ENCODE results near the gene PTPRD. TPM values are rescaled to one million over a fixed set of nuclear protein-coding genes. Genes with fewer than 3 reads are reported as not detected.

Gene PTPRD
- total and polyA plus RNA-seq, 2 donors (not counting 1 experiment from before 2014, with no cell fraction given), result 0.35 to 4.8 TPM

DNA sequence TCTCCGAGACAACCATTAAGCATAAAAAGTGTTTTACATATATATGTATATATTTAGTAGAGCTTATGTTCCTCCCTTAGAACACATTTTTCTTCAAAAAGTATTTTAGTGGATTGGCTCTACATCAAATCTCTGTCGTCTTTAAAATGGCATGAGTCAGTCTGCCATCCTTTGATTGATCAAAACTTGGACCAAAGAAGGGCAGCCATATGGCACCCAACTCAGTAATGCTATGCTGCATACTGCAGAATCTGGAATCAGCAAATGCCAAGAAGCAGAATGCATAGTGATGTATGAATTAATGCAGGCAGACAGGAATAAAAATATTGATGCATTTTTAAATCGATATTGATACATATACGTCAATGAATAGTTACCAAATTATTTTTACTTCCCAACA, 1074.4 kb downstream of the PTPRD start:
- H3K4me3 ChIP-seq (replicated peaks in 1 of 4; ENCODE audit: control extremely low read depth in 1 of 4, insufficient read depth in 1 of 4, low read depth in 3 of 4, low read length in 4 of 4), result no peak overlapping the region
- H4K20me1 ChIP-seq (ENCODE audit: control insufficient read depth, extremely low read depth, insufficient read depth, low read length), result no peaks in the 10 kb centered on the region
- no peaks in the 10 kb centered on the region for H3K4me1 ChIP-seq (ENCODE audit: control insufficient read depth, extremely low read depth, insufficient read depth, low read length)
- H3K4me2 ChIP-seq (ENCODE audit: extremely low read depth, insufficient read depth, low read length), result no peak overlapping the region
- H3K27me3 ChIP-seq (ENCODE audit: control insufficient read depth, insufficient read depth, low read length), result no peaks in the 10 kb centered on the region
- H3K36me3 ChIP-seq (ENCODE audit: control insufficient read depth, insufficient read depth, low read length), result no peaks in the 10 kb centered on the region
- DNase-seq (ENCODE audit: low read depth in 2 of 2), result no peak
- no peak overlapping the region for H3K9ac ChIP-seq (ENCODE audit: insufficient read depth, low read length)
- TF ChIP-seq, protein P1, sequence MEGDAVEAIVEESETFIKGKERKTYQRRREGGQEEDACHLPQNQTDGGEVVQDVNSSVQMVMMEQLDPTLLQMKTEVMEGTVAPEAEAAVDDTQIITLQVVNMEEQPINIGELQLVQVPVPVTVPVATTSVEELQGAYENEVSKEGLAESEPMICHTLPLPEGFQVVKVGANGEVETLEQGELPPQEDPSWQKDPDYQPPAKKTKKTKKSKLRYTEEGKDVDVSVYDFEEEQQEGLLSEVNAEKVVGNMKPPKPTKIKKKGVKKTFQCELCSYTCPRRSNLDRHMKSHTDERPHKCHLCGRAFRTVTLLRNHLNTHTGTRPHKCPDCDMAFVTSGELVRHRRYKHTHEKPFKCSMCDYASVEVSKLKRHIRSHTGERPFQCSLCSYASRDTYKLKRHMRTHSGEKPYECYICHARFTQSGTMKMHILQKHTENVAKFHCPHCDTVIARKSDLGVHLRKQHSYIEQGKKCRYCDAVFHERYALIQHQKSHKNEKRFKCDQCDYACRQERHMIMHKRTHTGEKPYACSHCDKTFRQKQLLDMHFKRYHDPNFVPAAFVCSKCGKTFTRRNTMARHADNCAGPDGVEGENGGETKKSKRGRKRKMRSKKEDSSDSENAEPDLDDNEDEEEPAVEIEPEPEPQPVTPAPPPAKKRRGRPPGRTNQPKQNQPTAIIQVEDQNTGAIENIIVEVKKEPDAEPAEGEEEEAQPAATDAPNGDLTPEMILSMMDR (conservative IDR thresholded peaks at IDR 0.05 in 1 of 2, IDR thresholded peaks at IDR 0.05 in 1 of 2; ENCODE audit: low read depth in 1 of 2, low read length in 2 of 2), result no peak
- no peak for TF ChIP-seq EZH2 (IDR thresholded peaks at IDR 0.05; ENCODE audit: low read length, missing control alignments)
- H3K79me2 ChIP-seq (ENCODE audit: control insufficient read depth, insufficient read depth, low read length), result no peaks in the 10 kb centered on the region
- no peak overlapping the region for H2AFZ ChIP-seq (ENCODE audit: low read length)
- H3K9me3 ChIP-seq (ENCODE audit: control insufficient read depth, insufficient read depth, low read depth, low read length), result no peaks in the 10 kb centered on the region
- no peak overlapping the region for H3K27ac ChIP-seq (ENCODE audit: insufficient read depth, low read length)

DNA sequence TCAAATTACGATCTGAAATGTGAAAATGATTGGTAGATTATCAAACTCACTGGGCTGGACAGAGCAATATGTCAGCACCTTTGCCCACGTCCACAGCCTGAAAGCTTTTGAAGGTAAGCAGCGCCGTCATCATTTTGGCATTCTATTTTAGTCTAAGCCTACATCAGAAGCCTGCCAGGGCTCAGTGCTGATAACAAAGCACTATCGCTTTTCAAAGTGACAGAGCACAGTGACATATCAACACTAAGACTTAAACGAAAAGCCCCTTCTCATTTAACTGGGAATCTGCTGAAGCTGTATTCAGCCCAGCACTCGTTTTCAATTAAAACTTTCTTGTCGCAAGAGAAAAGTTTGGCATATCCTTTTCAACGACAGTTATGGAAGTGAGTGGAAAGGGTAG, 1076.3 kb downstream of the PTPRD start:
- H2AFZ ChIP-seq (ENCODE audit: low read length), result no peak overlapping the region
- H3K4me2 ChIP-seq (ENCODE audit: extremely low read depth, insufficient read depth, low read length), result no peak overlapping the region
- no peak for TF ChIP-seq EZH2 (IDR thresholded peaks at IDR 0.05; ENCODE audit: low read length, missing control alignments)
- TF ChIP-seq, protein P1 (conservative IDR thresholded peaks at IDR 0.05 in 1 of 2, IDR thresholded peaks at IDR 0.05 in 1 of 2; ENCODE audit: low read depth in 1 of 2, low read length in 2 of 2), result no peak

DNA sequence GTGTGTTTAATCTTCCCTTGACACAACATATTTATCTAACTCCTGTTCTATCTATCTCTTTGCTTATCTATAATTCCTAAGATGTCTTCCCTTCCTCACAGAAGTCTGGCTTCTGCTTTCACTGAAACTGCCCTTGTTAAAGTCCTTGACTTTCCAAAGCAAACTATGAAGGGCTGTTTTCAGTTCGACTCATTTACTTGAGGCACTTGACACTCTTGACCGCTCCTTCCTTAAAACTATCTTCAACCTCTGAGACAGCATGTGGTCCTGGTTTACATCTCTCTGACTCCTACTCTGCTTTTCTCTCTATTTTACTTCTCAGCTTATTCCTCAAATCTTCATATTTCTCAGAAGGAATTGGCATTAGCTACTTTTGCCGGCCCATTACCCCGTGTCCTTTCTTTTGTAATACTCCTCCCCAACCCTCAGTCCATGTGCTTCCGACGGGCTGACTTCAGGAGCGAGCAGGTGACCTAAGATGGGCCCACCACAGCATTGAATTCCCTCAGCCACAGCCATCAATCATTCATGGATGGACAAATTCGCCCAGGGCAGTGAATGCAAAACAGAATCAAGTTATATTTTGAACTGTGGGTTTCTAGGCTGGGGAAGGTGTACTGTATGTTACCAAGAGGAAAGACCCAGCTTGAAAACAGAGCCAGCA, 1089.2 kb downstream of the PTPRD start:
- no peaks in the 10 kb centered on the region for H3K9me3 ChIP-seq (ENCODE audit: control insufficient read depth, insufficient read depth, low read depth, low read length)
- no peak overlapping the region for H3K4me2 ChIP-seq (ENCODE audit: extremely low read depth, insufficient read depth, low read length)
- no peaks in the 10 kb centered on the region for H3K36me3 ChIP-seq (ENCODE audit: control insufficient read depth, insufficient read depth, low read length)
- H3K4me3 ChIP-seq (replicated peaks in 1 of 4; ENCODE audit: control extremely low read depth in 1 of 4, insufficient read depth in 1 of 4, low read depth in 3 of 4, low read length in 4 of 4), result no peak overlapping the region
- H3K79me2 ChIP-seq (ENCODE audit: control insufficient read depth, insufficient read depth, low read length), result no peaks in the 10 kb centered on the region
- H2AFZ ChIP-seq (ENCODE audit: low read length), result no peak overlapping the region
- TF ChIP-seq EZH2 (IDR thresholded peaks at IDR 0.05; ENCODE audit: low read length, missing control alignments), result no peak
- TF ChIP-seq, protein P1 (conservative IDR thresholded peaks at IDR 0.05 in 1 of 2, IDR thresholded peaks at IDR 0.05 in 1 of 2; ENCODE audit: low read depth in 1 of 2, low read length in 2 of 2), result no peak
- no peak overlapping the region for H3K27ac ChIP-seq (ENCODE audit: insufficient read depth, low read length)
- H3K9ac ChIP-seq (ENCODE audit: insufficient read depth, low read length), result no peak overlapping the region
- H4K20me1 ChIP-seq (ENCODE audit: control insufficient read depth, extremely low read depth, insufficient read depth, low read length), result no peaks in the 10 kb centered on the region
- DNase-seq (ENCODE audit: low read depth in 2 of 2), result no peak
- no peaks in the 10 kb centered on the region for H3K27me3 ChIP-seq (ENCODE audit: control insufficient read depth, insufficient read depth, low read length)
- no peaks in the 10 kb centered on the region for H3K4me1 ChIP-seq (ENCODE audit: control insufficient read depth, extremely low read depth, insufficient read depth, low read length)

More for the DNA sequence above, 1076.3 kb downstream of the PTPRD start:
- no peaks in the 10 kb centered on the region for H3K27me3 ChIP-seq (ENCODE audit: control insufficient read depth, insufficient read depth, low read length)
- H3K9ac ChIP-seq (ENCODE audit: insufficient read depth, low read length), result no peak overlapping the region
- no peak overlapping the region for H3K27ac ChIP-seq (ENCODE audit: insufficient read depth, low read length)
- H3K9me3 ChIP-seq (ENCODE audit: control insufficient read depth, insufficient read depth, low read depth, low read length), result no peaks in the 10 kb centered on the region
- no peak for DNase-seq (ENCODE audit: low read depth in 2 of 2)
- H3K4me1 ChIP-seq (ENCODE audit: control insufficient read depth, extremely low read depth, insufficient read depth, low read length), result no peaks in the 10 kb centered on the region
- H4K20me1 ChIP-seq (ENCODE audit: control insufficient read depth, extremely low read depth, insufficient read depth, low read length), result no peaks in the 10 kb centered on the region
- H3K4me3 ChIP-seq (replicated peaks in 1 of 4; ENCODE audit: control extremely low read depth in 1 of 4, insufficient read depth in 1 of 4, low read depth in 3 of 4, low read length in 4 of 4), result no peak overlapping the region
- H3K79me2 ChIP-seq (ENCODE audit: control insufficient read depth, insufficient read depth, low read length), result no peaks in the 10 kb centered on the region
- H3K36me3 ChIP-seq (ENCODE audit: control insufficient read depth, insufficient read depth, low read length), result no peaks in the 10 kb centered on the region

Measured in fibroblast of lung (primary cell).